B cell (primary cell): ENCODE data around the gene RNF25. TPM values are rescaled to one million over a fixed set of nuclear protein-coding genes. Genes with fewer than 3 reads are reported as not detected.

Experiments
- ATAC-seq: fragments of 200-7000 bp; cut with Tn5 transposase; one replicate; pipeline ENCODE4 v1.10.0; 2021; ENCODE audit warnings: low read depth, mild to moderate bottlenecking, moderate number of reproducible peaks, moderate library complexity
- CTCF ChIA-PET: fragments of 350-600 bp; sonication (Branson Sonifier 250); formaldehyde crosslinking; loops from one replicate; lab custom pipeline; 2021; ENCODE audit warnings: antibody characterized with exemption, inconsistent platforms; lab: Charles Lee
- POLR2A ChIA-PET: fragments of 350-600 bp; sonication (Branson Sonifier 250); formaldehyde crosslinking; loops from one replicate; lab custom pipeline; 2021; ENCODE audit warnings: antibody characterized with exemption; lab: Charles Lee
- DNase-seq: peaks from one replicate; pipeline ENCODE4 v3.0.0; 2013
- H2AFZ ChIP-seq: 2 replicates; pipeline ENCODE4 v1.6.1; 2012; ENCODE audit warnings: mild to moderate bottlenecking, low read depth, low read length; ENCODE audit not compliant: insufficient read depth, poor library complexity, severe bottlenecking
- H3K27ac ChIP-seq, 2 donors: 1 replicate in 1 of 2; 2 replicates in 1 of 2; pipeline ENCODE4 v1.5.1; 2012 to 2013; ENCODE audit warnings: low read length in 2 of 2, mild to moderate bottlenecking in 2 of 2, moderate library complexity in 1 of 2
- H3K27me3 ChIP-seq, 4 experiments: fragments of 200-600 bp in 1 of 4; sonication (generic) in 1 of 4; replicated peaks in 1 of 4; 1 replicate in 2 of 4; 2 replicates in 2 of 4; pipeline versions ENCODE4 v1.6.1 to v1.7.0; 2013 to 2016; ENCODE audit warnings: low read length in 3 of 4, mild to moderate bottlenecking in 2 of 4, mixed read lengths in 1 of 4, moderate library complexity in 1 of 4; ENCODE audit not compliant: insufficient read depth in 4 of 4, control insufficient read depth in 3 of 4; ENCODE audit errors: control extremely low read depth in 1 of 4
- H3K36me3 ChIP-seq, 2 experiments: replicated peaks in 1 of 2; 1 replicate in 1 of 2; 2 replicates in 1 of 2; pipeline versions ENCODE4 v1.6.1 to v1.7.1; 2013; ENCODE audit warnings: low read length in 1 of 2; ENCODE audit not compliant: insufficient read depth in 2 of 2, control insufficient read depth in 1 of 2; ENCODE audit errors: control extremely low read depth in 1 of 2, extremely low read depth in 1 of 2
- H3K4me1 ChIP-seq, 2 donors: fragments of 200-600 bp in 1 of 2; sonication (generic) in 1 of 2; 1 replicate in 1 of 2; 2 replicates in 1 of 2; pipeline versions ENCODE4 v1.5.1 to v1.6.1; 2013 to 2017; ENCODE audit warnings: low read length in 2 of 2; ENCODE audit not compliant: control insufficient read depth in 2 of 2, insufficient read depth in 2 of 2
- H3K4me2 ChIP-seq: replicated peaks from 2 replicates; pipeline ENCODE3; 2012; ENCODE audit warnings: mild to moderate bottlenecking, low read depth, low read length; ENCODE audit not compliant: poor library complexity, severe bottlenecking
- H3K4me3 ChIP-seq, 5 experiments: fragments of 200-600 bp in 1 of 5; sonication (generic) in 1 of 5; 1 replicate in 3 of 5; 2 replicates in 2 of 5; pipeline versions ENCODE4 v1.5.1 to v1.7.0; 2011 to 2016; ENCODE audit warnings: low read length in 4 of 5, mild to moderate bottlenecking in 4 of 5, low read depth in 2 of 5, control low read depth in 1 of 5, moderate library complexity in 1 of 5; ENCODE audit not compliant: insufficient read depth in 1 of 5; ENCODE audit errors: control extremely low read depth in 1 of 5, extremely low read depth in 1 of 5
- H3K79me2 ChIP-seq: fragments of 200-600 bp; sonication (generic); one replicate; pipeline ENCODE4 v1.6.0; 2016; ENCODE audit warnings: low read length; ENCODE audit not compliant: control insufficient read depth, insufficient read depth
- H3K9ac ChIP-seq: fragments of 200-600 bp; sonication (generic); 2 replicates; pipeline ENCODE4 v1.6.1; 2017; ENCODE audit warnings: mild to moderate bottlenecking, low read length, moderate library complexity
- H3K9me3 ChIP-seq, 3 donors: one replicate each; pipeline versions ENCODE4 v1.6.1 to v1.7.1; 2013; ENCODE audit warnings: low read length in 2 of 3; ENCODE audit not compliant: control insufficient read depth in 2 of 3, insufficient read depth in 1 of 3; ENCODE audit errors: control extremely low read depth in 1 of 3
- H4K20me1 ChIP-seq: 2 replicates; pipeline ENCODE4 v1.6.0; 2012; ENCODE audit warnings: mild to moderate bottlenecking, low read length; ENCODE audit not compliant: insufficient read depth, control insufficient read depth, poor library complexity, severe bottlenecking
- H3K27ac Mint-ChIP-seq: one replicate; pipeline ENCODE4 v1.8.0; 2021; ENCODE audit warnings: mixed read lengths
- H3K27me3 Mint-ChIP-seq: one replicate; pipeline ENCODE4 v1.8.0; 2021; ENCODE audit warnings: mixed read lengths
- H3K4me1 Mint-ChIP-seq: one replicate; pipeline ENCODE4 v1.8.0; 2021; ENCODE audit warnings: mixed read lengths
- H3K4me3 Mint-ChIP-seq: one replicate; pipeline ENCODE4 v1.8.0; 2021; ENCODE audit warnings: mixed read lengths
- H3K9me3 Mint-ChIP-seq: one replicate; pipeline ENCODE4 v1.8.0; 2022; ENCODE audit warnings: mixed read lengths; ENCODE audit not compliant: insufficient read depth
- EZH2 ChIP-seq: IDR thresholded peaks from 2 replicates; pipeline ENCODE4 v1.6.1; 2012; ENCODE audit warnings: borderline replicate concordance, low read depth, mild to moderate bottlenecking, moderate library complexity, low read length; ENCODE audit not compliant: insufficient read depth, poor library complexity, severe bottlenecking
- WGBS: methylation state at CpG from one replicate; pipeline ENCODE4 v1.1.5; 2013; ENCODE audit warnings: missing lambda C conversion rate; ENCODE audit not compliant: insufficient coverage; 5-methylcytosine and 5-hydroxymethylcytosine counted together
- intact Hi-C: fragments of 100-400 bp; cut with micrococcal nuclease; formaldehyde crosslinking; loops from one replicate; pipeline ENCODE4 v1.10.0; 2022
- polyA plus RNA-seq: library from polyadenylated mRNA; depleted of rRNA; stranded (reverse); fragments of >200 nt; gene quantifications from 2 replicates; pipeline ENCODE4 v1.2.3, GENCODE V29; 2012
- total RNA-seq, 2 donors: library from RNA; stranded (reverse); fragments of 120-200 nt in 1 of 2; gene quantifications; 1 replicate in 1 of 2; 2 replicates in 1 of 2; pipeline versions ENCODE4 v1.2.3 to v1.2.4, GENCODE V29; 2013 to 2022
- TF ChIP-seq, protein P1 (sequence below): fragments of 200-600 bp; IDR thresholded peaks from one replicate; pipeline ENCODE4 v1.8.0; 2022; ENCODE audit warnings: antibody characterized with exemption, mild to moderate bottlenecking

The RNF25 gene
- total and polyA plus RNA-seq, 2 donors (not counting 1 experiment from before 2014, with no cell fraction given) = 31.7 to 35.6 TPM

DNA sequence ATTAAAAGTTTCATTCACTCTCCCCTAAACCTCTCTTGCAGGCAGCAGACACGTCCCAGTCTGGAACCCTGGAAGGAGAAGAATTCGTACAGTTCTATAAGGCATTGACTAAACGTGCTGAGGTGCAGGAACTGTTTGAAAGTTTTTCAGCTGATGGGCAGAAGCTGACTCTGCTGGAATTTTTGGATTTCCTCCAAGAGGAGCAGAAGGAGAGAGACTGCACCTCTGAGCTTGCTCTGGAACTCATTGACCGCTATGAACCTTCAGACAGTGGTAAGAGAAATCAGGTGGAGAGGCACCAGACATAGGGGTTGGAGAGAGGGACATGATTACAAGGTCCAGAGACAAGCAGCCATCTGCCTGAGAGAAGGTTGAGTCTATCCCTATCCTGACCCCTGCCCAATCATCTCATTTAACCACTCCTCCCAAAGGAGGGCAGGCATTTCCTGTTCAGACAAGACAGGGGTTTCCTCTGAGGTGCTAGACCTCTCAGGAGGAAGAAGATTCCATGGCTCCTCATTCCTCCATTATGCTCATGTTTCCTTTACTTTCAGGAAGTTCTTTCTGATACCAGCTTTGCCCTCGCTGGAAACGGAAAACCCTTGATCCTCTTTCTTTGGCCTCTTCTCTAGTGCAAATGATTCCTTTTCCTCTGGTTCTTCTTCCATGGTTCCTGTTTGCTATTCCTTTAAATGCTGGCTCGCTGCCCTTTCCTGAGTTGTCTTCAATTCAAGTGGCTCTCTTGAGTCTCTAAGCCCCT lies 49.0 kb downstream of the RNF25 start:
- Histone ChIP-seq H3K4me2 (no peak overlapping the region), H3K27ac (no peak overlapping the region), H2AFZ (peak overlapping the region; percentile 42), H3K4me3 (no peak overlapping the region), H3K36me3 (no peaks in the 10 kb centered on the region), H3K79me2 (no peaks in the 10 kb centered on the region), H3K27me3 (no peaks in the 10 kb centered on the region), H3K9ac (no peak overlapping the region), H3K4me1 (peaks cover 0 to 3% of the 10 kb centered on the region in 2 donors), H3K9me3 (no peaks in the 10 kb centered on the region), H4K20me1 (no peaks in the 10 kb centered on the region)
- TF ChIP-seq EZH2 = no peak
- TF ChIP-seq, protein P1, sequence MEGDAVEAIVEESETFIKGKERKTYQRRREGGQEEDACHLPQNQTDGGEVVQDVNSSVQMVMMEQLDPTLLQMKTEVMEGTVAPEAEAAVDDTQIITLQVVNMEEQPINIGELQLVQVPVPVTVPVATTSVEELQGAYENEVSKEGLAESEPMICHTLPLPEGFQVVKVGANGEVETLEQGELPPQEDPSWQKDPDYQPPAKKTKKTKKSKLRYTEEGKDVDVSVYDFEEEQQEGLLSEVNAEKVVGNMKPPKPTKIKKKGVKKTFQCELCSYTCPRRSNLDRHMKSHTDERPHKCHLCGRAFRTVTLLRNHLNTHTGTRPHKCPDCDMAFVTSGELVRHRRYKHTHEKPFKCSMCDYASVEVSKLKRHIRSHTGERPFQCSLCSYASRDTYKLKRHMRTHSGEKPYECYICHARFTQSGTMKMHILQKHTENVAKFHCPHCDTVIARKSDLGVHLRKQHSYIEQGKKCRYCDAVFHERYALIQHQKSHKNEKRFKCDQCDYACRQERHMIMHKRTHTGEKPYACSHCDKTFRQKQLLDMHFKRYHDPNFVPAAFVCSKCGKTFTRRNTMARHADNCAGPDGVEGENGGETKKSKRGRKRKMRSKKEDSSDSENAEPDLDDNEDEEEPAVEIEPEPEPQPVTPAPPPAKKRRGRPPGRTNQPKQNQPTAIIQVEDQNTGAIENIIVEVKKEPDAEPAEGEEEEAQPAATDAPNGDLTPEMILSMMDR = no peak
- Mint-ChIP-seq H3K27me3 (no peaks in the 10 kb centered on the region), H3K27ac (no peak overlapping the region), H3K4me3 (no peak overlapping the region), H3K9me3 (no peaks in the 10 kb centered on the region), H3K4me1 (peaks cover 4% of the 10 kb centered on the region)
- ChIA-PET CTCF (no interaction called here), POLR2A (no interaction called here)
- 63% methylated on average over 4 of the region's 7 CpGs for WGBS
- ATAC-seq = no peak
- DNase-seq = no peak
- intact Hi-C loops = no loop called here

- no peaks in the 10 kb centered on the region for H4K20me1 ChIP-seq
- H3K9me3 ChIP-seq = no peaks in the 10 kb centered on the region
- peaks cover 0 to 3% of the 10 kb centered on the region in 2 donors for H3K4me1 ChIP-seq
- H3K27me3 ChIP-seq = no peaks in the 10 kb centered on the region
- H3K4me3 Mint-ChIP-seq = no peak overlapping the region
- no peak overlapping the region for H3K27ac Mint-ChIP-seq
- H3K9me3 Mint-ChIP-seq = no peaks in the 10 kb centered on the region
- CTCF ChIA-PET = no interaction called here
- H2AFZ ChIP-seq = no peak overlapping the region
- no peak overlapping the region for H3K27ac ChIP-seq
- POLR2A ChIA-PET = no interaction called here
- ATAC-seq = no peak
- no peak overlapping the region for H3K4me2 ChIP-seq
- 40% methylated on average over 2 of the region's 7 CpGs for WGBS
- TF ChIP-seq EZH2 = no peak
- TF ChIP-seq, protein P1 = no peak
- DNase-seq = no peak
- no peaks in the 10 kb centered on the region for H3K27me3 Mint-ChIP-seq
- no peak overlapping the region for H3K4me3 ChIP-seq
- H3K79me2 ChIP-seq = no peaks in the 10 kb centered on the region
- no peak overlapping the region for H3K9ac ChIP-seq
- H3K36me3 ChIP-seq = no peaks in the 10 kb centered on the region
- H3K4me1 Mint-ChIP-seq = peaks cover 4% of the 10 kb centered on the region
- intact Hi-C loops = no loop called here
These were observed 50.8 kb downstream of the RNF25 start for GRCh38 chr2:218621007-218621406.
